ENCODE results near the gene HIVEP1.

HIVEP1 gene

DNA sequence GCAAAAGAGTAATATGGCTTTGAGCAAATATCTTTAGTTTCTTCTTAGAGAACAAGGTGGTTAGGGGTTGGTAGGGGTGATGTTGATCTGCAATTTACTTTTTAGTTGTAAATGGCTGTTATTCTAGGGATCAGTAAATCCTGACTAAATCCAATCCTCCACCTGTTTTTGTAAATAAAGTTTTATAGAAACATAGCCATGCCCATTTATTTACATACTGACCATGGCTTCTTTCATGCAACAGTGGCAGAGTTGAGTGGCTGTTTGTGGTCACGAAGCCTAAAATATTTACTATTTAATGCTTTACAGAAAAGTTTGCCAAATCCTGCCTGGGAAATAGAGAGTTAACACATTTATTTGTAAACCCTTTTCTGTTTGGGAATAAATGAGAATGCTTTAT lies 14.7 kb downstream of the HIVEP1 start:
- H3K9ac ChIP-seq (ENCODE audit: insufficient read length, low read depth), result no peak overlapping the region
- peaks cover 11% of the 10 kb centered on the region for H3K36me3 ChIP-seq (ENCODE audit: insufficient read depth, insufficient read length, low read length)
- no peak for DNase-seq (ENCODE audit: low read depth, low spot score)

DNA sequence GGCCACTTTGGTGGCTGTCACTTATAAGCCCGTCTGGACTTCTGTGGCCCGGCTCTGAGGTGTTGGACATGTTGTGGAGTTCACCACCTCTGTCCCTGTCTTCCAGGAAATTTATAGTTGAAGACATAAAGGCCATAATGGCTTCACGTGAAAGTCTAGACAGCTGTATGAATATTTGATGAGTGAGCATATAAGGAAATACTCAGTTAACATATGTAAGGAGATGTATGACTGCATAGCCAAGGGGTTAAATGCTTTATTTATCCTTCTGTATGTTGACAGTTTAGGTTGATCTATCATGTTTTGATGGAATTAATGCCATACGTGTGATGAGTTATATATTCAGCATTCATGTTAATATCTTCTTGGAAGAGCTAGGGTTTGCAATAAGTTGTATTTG lies 16.1 kb downstream of the HIVEP1 start:
- no peak overlapping the region for H3K9ac ChIP-seq (ENCODE audit: insufficient read length, low read depth)
- DNase-seq (ENCODE audit: low read depth, low spot score), result no peak
- no peak overlapping the region for H3K4me3 ChIP-seq (ENCODE audit: insufficient read length, low read depth)
- no peaks in the 10 kb centered on the region for H3K27me3 ChIP-seq (ENCODE audit: insufficient read depth, insufficient read length)
- peaks cover 6% of the 10 kb centered on the region for H3K36me3 ChIP-seq (ENCODE audit: insufficient read depth, insufficient read length, low read length)
- H3K9me3 ChIP-seq (ENCODE audit: insufficient read depth, low read length), result peaks cover 6% of the 10 kb centered on the region
- H3K4me1 ChIP-seq (ENCODE audit: insufficient read depth, insufficient read length), result no peaks in the 10 kb centered on the region
- TF ChIP-seq ZNF274 (IDR thresholded peaks at IDR 0.05; ENCODE audit: low read depth, low read length) (no peak), YY1 (IDR thresholded peaks at IDR 0.05; ENCODE audit: insufficient read depth, insufficient read length) (no peak), SUZ12 (IDR thresholded peaks at IDR 0.05; ENCODE audit: extremely low read depth, insufficient read depth, insufficient read length) (no peak)

More for the DNA sequence above, 14.7 kb downstream of the HIVEP1 start:
- no peaks in the 10 kb centered on the region for H3K4me1 ChIP-seq (ENCODE audit: insufficient read depth, insufficient read length)
- H3K9me3 ChIP-seq (ENCODE audit: insufficient read depth, low read length), result peaks cover 6% of the 10 kb centered on the region
- TF ChIP-seq SUZ12 (IDR thresholded peaks at IDR 0.05; ENCODE audit: extremely low read depth, insufficient read depth, insufficient read length) (no peak), YY1 (IDR thresholded peaks at IDR 0.05; ENCODE audit: insufficient read depth, insufficient read length) (no peak), ZNF274 (IDR thresholded peaks at IDR 0.05; ENCODE audit: low read depth, low read length) (no peak)
- no peak overlapping the region for H3K4me3 ChIP-seq (ENCODE audit: insufficient read length, low read depth)
- H3K27me3 ChIP-seq (ENCODE audit: insufficient read depth, insufficient read length), result no peaks in the 10 kb centered on the region

DNA sequence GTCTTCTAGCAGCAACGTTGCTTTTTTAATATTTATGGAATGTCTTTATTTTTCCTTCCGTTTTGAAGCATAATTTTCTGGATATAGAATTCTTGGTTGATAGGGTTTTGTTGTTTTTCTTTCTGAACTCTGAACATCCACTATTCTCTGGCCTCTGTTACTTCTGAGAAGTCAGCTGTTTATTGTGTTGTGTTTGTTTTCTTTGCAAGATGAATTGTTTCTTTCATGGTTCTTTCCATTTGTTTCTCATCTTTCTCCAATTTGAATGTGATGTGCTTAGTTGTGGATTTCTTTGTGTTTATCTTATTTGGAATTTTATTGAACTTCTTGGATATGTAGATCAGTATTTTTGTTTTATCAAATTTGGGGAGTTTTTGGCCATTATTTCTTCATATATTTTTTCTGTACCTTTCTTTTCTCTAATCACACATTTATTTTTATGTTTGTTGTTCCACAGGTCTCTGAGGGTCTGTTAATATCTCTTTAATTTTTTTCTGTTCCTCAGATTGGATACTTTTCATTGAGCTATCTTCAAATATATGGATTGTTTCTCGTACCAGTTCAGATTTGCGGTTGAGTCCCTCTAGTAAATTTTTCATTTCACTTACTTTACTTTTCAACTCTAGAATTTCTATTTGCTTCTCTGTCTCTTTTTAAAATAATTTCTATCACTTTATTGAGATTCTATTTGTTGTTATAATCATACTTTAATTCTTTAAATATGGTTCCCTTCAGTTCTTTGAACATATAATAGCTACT lies 18.0 kb downstream of the HIVEP1 start:
- H3K4me1 ChIP-seq (ENCODE audit: insufficient read depth, insufficient read length), result no peaks in the 10 kb centered on the region
- no peak overlapping the region for H3K4me3 ChIP-seq (ENCODE audit: insufficient read length, low read depth)
- no peak overlapping the region for H3K9ac ChIP-seq (ENCODE audit: insufficient read length, low read depth)
- H3K27me3 ChIP-seq (ENCODE audit: insufficient read depth, insufficient read length), result no peaks in the 10 kb centered on the region
- peaks cover 6% of the 10 kb centered on the region for H3K9me3 ChIP-seq (ENCODE audit: insufficient read depth, low read length)
- TF ChIP-seq SUZ12 (IDR thresholded peaks at IDR 0.05; ENCODE audit: extremely low read depth, insufficient read depth, insufficient read length) (no peak), YY1 (IDR thresholded peaks at IDR 0.05; ENCODE audit: insufficient read depth, insufficient read length) (no peak), ZNF274 (IDR thresholded peaks at IDR 0.05; ENCODE audit: low read depth, low read length) (no peak)
- no peak for DNase-seq (ENCODE audit: low read depth, low spot score)
- peaks cover 4% of the 10 kb centered on the region for H3K36me3 ChIP-seq (ENCODE audit: insufficient read depth, insufficient read length, low read length)

DNA sequence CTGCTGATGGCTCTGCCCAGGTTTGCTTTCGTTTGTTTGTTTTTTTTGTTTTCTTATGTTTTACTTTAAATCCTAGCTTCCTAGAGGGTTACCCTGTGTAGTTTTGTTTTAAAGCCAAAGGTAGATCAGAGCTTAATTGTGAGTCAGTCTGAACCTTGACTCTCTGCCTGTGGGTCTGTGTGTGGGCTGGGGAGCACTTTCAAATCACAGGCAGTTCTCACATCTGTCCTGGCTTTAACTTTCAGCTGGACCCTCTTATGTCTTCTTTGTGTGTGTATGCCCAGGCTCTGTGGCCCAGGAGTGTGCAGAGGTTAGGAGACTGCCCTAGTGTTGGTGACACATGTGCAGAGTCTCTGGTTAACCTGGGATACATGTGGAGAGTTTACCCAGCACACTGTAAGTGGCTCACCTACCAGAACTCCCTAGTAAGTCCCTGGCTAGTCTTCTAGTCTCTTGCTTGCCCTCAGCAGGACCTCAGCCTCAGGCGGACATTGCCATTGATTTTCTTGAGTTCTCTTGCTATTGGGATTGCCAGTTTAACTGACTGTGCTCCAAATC lies 19.0 kb downstream of the HIVEP1 start:
- H3K4me1 ChIP-seq (ENCODE audit: insufficient read depth, insufficient read length), result no peaks in the 10 kb centered on the region
- DNase-seq (ENCODE audit: low read depth, low spot score), result no peak
- H3K9me3 ChIP-seq (ENCODE audit: insufficient read depth, low read length), result peaks cover 6% of the 10 kb centered on the region
- no peak overlapping the region for H3K4me3 ChIP-seq (ENCODE audit: insufficient read length, low read depth)
- H3K36me3 ChIP-seq (ENCODE audit: insufficient read depth, insufficient read length, low read length), result peaks cover 4% of the 10 kb centered on the region
- no peaks in the 10 kb centered on the region for H3K27me3 ChIP-seq (ENCODE audit: insufficient read depth, insufficient read length)
- no peak overlapping the region for H3K9ac ChIP-seq (ENCODE audit: insufficient read length, low read depth)
- TF ChIP-seq SUZ12 (IDR thresholded peaks at IDR 0.05; ENCODE audit: extremely low read depth, insufficient read depth, insufficient read length), result no peak
- no peak for TF ChIP-seq ZNF274 (IDR thresholded peaks at IDR 0.05; ENCODE audit: low read depth, low read length)
- TF ChIP-seq YY1 (IDR thresholded peaks at IDR 0.05; ENCODE audit: insufficient read depth, insufficient read length), result no peak

DNA sequence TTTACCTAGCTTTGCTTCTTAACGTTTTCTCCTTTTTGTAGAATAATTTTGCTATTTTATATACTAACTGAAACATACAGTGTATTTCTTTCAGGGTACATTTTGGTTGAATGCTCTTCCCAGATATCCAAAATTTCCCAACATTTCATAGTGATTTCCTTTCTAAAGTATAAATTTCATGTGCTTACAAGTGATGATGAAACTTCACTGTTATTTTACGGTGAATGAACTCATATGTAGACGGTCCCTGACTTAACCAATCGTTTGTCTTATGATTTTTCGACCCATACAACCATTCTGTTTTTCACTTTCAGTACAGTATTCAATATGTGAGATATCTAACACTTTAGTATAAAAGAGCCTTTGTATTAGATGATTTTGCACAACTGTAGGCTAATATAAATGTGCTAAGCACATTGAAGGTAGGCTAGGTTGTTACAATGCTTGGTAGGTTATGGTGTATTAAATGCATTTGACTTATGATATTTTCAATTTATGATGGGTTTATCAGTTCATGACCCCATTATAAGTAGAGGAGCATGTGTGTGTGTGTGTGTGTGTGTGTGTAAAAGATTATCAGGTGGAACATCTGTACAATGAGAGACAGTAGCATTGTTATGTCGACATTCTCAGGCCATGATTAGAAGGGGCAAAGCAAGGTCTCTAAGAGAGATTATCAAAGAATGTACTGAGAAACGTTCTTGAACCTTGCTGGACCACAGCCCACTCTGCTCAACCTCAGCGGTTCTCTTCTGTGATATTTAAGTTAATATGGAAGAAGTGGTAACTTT lies 20.9 kb downstream of the HIVEP1 start:
- Histone ChIP-seq H3K36me3 (ENCODE audit: insufficient read depth, insufficient read length, low read length) (peaks cover 5% of the 10 kb centered on the region), H3K4me1 (ENCODE audit: insufficient read depth, insufficient read length) (no peaks in the 10 kb centered on the region), H3K9ac (ENCODE audit: insufficient read length, low read depth) (no peak overlapping the region), H3K9me3 (ENCODE audit: insufficient read depth, low read length) (peaks cover 6% of the 10 kb centered on the region), H3K27me3 (ENCODE audit: insufficient read depth, insufficient read length) (no peaks in the 10 kb centered on the region), H3K4me3 (ENCODE audit: insufficient read length, low read depth) (no peak overlapping the region)
- DNase-seq (ENCODE audit: low read depth, low spot score), result no peak
- TF ChIP-seq SUZ12 (IDR thresholded peaks at IDR 0.05; ENCODE audit: extremely low read depth, insufficient read depth, insufficient read length) (no peak), ZNF274 (IDR thresholded peaks at IDR 0.05; ENCODE audit: low read depth, low read length) (no peak), YY1 (IDR thresholded peaks at IDR 0.05; ENCODE audit: insufficient read depth, insufficient read length) (no peak)

DNA sequence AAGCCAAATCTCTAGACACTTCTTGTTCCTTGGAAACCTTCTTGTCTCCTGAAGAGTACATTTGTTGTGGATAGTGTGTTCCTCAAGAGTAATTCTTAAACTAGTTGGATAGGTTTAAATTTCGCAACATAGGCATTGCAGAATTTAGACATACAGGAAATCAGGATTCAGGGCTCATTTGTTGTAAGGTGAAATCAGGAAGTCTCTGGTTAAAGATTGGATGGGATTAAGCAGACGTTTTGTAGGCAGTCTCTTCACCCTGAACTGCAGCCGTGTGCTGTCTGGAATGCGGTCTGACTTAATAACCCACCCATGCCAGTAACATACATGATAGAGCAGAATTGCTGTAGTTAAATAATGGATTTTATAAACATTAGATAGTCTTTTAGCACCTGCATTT lies 21.7 kb downstream of the HIVEP1 start:
- Histone ChIP-seq H3K27me3 (ENCODE audit: insufficient read depth, insufficient read length) (no peaks in the 10 kb centered on the region), H3K4me3 (ENCODE audit: insufficient read length, low read depth) (no peak overlapping the region), H3K4me1 (ENCODE audit: insufficient read depth, insufficient read length) (no peaks in the 10 kb centered on the region), H3K36me3 (ENCODE audit: insufficient read depth, insufficient read length, low read length) (peaks cover 3% of the 10 kb centered on the region), H3K9me3 (ENCODE audit: insufficient read depth, low read length) (peaks cover 6% of the 10 kb centered on the region), H3K9ac (ENCODE audit: insufficient read length, low read depth) (no peak overlapping the region)
- DNase-seq (ENCODE audit: low read depth, low spot score), result no peak
- TF ChIP-seq YY1 (IDR thresholded peaks at IDR 0.05; ENCODE audit: insufficient read depth, insufficient read length) (no peak), ZNF274 (IDR thresholded peaks at IDR 0.05; ENCODE audit: low read depth, low read length) (no peak), SUZ12 (IDR thresholded peaks at IDR 0.05; ENCODE audit: extremely low read depth, insufficient read depth, insufficient read length) (no peak)

DNA sequence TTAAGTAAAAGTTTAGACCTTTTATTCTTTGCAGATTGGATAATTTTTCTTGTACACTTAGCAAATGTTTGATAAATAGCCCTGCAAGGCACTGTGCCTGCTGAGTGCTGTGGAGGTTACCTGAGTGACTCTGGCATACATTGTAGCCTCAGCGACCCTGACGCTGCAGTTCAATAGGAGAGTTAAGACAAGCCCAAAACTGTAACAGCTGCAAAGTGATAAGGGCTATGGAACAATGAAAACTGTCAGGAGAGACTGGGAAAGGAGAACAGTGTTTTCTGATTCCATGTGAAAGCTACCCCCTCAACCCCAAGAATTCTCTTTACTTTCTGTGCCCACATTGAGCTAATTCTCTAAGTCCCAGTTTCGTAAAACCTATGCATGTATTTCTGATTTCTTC lies 22.2 kb downstream of the HIVEP1 start:
- peaks cover 6% of the 10 kb centered on the region for H3K9me3 ChIP-seq (ENCODE audit: insufficient read depth, low read length)
- no peaks in the 10 kb centered on the region for H3K4me1 ChIP-seq (ENCODE audit: insufficient read depth, insufficient read length)
- H3K27me3 ChIP-seq (ENCODE audit: insufficient read depth, insufficient read length), result no peaks in the 10 kb centered on the region
- DNase-seq (ENCODE audit: low read depth, low spot score), result no peak
- TF ChIP-seq SUZ12 (IDR thresholded peaks at IDR 0.05; ENCODE audit: extremely low read depth, insufficient read depth, insufficient read length) (no peak), YY1 (IDR thresholded peaks at IDR 0.05; ENCODE audit: insufficient read depth, insufficient read length) (no peak), ZNF274 (IDR thresholded peaks at IDR 0.05; ENCODE audit: low read depth, low read length) (no peak)
- no peak overlapping the region for H3K4me3 ChIP-seq (ENCODE audit: insufficient read length, low read depth)
- no peak overlapping the region for H3K9ac ChIP-seq (ENCODE audit: insufficient read length, low read depth)
- H3K36me3 ChIP-seq (ENCODE audit: insufficient read depth, insufficient read length, low read length), result peaks cover 3% of the 10 kb centered on the region
